GM18867 (cell line): ENCODE results near the gene MAJIN.
A peak's percentile ranks its signal among the peaks of the same experiment; 100 is the strongest.

ENCODE experiments used
- ATAC-seq: cut with Tn5 transposase; IDR thresholded peaks from one replicate; pipeline ENCODE4 v1.9.1; 2021; ENCODE audit warnings: mild to moderate bottlenecking, moderate library complexity; ENCODE audit not compliant: unreplicated experiment

Gene MAJIN

GRCh38 chr11:64916040-64916774 lies 55.7 kb downstream of the MAJIN start:
- peak; percentile 29 for ATAC-seq

- no peak for ATAC-seq
Measured at GRCh38 chr11:64915376-64915887, 56.5 kb downstream of the MAJIN start.

- no peak for ATAC-seq
Measured at GRCh38 chr11:64914123-64914522, 57.8 kb downstream of the MAJIN start.

- no peak for ATAC-seq
Measured at GRCh38 chr11:64913171-64913727, 58.7 kb downstream of the MAJIN start.

GRCh38 chr11:64911689-64912088 lies 60.2 kb downstream of the MAJIN start:
- no peak for ATAC-seq

GRCh38 chr11:64911142-64911541 lies 60.8 kb downstream of the MAJIN start:
- ATAC-seq, result no peak

- ATAC-seq, result no peak
Measured at GRCh38 chr11:64910451-64911093, 61.3 kb downstream of the MAJIN start.

- no peak for ATAC-seq
Measured at GRCh38 chr11:64909653-64910343, 62.1 kb downstream of the MAJIN start.

GRCh38 chr11:64908766-64909165 lies 63.1 kb downstream of the MAJIN start:
- no peak for ATAC-seq

- no peak for ATAC-seq
Measured at GRCh38 chr11:64906314-64906635, 65.6 kb downstream of the MAJIN start.

GRCh38 chr11:64905516-64906313 lies 66.2 kb downstream of the MAJIN start:
- ATAC-seq, result no peak

GRCh38 chr11:64903291-64903833 lies 68.5 kb downstream of the MAJIN start:
- no peak for ATAC-seq

GRCh38 chr11:64902102-64902900 lies 69.6 kb downstream of the MAJIN start:
- no peak for ATAC-seq

GRCh38 chr11:64900774-64901173 lies 71.1 kb downstream of the MAJIN start:
- ATAC-seq, result no peak

- ATAC-seq, result no peak
Measured at GRCh38 chr11:64900263-64900678, 71.6 kb downstream of the MAJIN start.

- no peak for ATAC-seq
Measured at GRCh38 chr11:64898541-64898940, 73.4 kb downstream of the MAJIN start.

- no peak for ATAC-seq
Measured at GRCh38 chr11:64898076-64898445, 73.8 kb downstream of the MAJIN start.

GRCh38 chr11:64897381-64898075 lies 74.4 kb downstream of the MAJIN start:
- ATAC-seq, result no peak

- ATAC-seq, result no peak
Measured at GRCh38 chr11:64896448-64897022, 75.4 kb downstream of the MAJIN start.
